HepG2 (cell line): ENCODE measurements around the gene LIF. TPM values are rescaled to one million over a fixed set of nuclear protein-coding genes. Genes with fewer than 3 reads are reported as not detected.

ENCODE experiments used
- ATAC-seq: fragments of 200-7000 bp; cut with Tn5 transposase; 3 replicates; pipeline ENCODE4 v1.9.1; 2020; ENCODE audit warnings: mild to moderate bottlenecking, moderate library complexity
- BruUV-seq: library from RNA; stranded (reverse); fragments of 400-500 nt; replicated peaks from 2 replicates; lab custom pipeline; 2021; lab: Mats Ljungman, UMichigan
- CTCF ChIA-PET: fragments of 300-600 bp; formaldehyde crosslinking; extraction: SDS; loops from one replicate; lab custom pipeline; 2021; ENCODE audit warnings: low total read pairs, inconsistent platforms, low intra/inter-chr PET ratio; lab: Yijun Ruan, JAX
- POLR2A ChIA-PET: fragments of 350-600 bp; sonication (Branson Sonifier 250); formaldehyde crosslinking; loops from one replicate; lab custom pipeline; 2020; ENCODE audit warnings: antibody characterized with exemption, inconsistent platforms; lab: Yijun Ruan, JAX
- DNase-seq: peaks from one replicate; pipeline ENCODE4 v3.0.0-alpha.2; 2015; ENCODE audit warnings: low spot score
- FAIRE-seq: peaks from 3 replicates; lab custom pipeline; 2011; peaks lifted over from hg19 to GRCh38; lab: Jason Lieb, UNC
- H2AFZ ChIP-seq: one replicate; pipeline ENCODE4 v1.6.1; 2011; ENCODE audit warnings: low read length, inconsistent platforms
- H3K27ac ChIP-seq: fragments of 300-600 bp; 3 replicates; pipeline ENCODE4 v1.8.0; 2011; ENCODE audit warnings: mixed run types, mild to moderate bottlenecking, mixed read lengths, low read length, inconsistent platforms; ENCODE audit not compliant: insufficient read depth; ENCODE audit errors: extremely low read length
- H3K27me3 ChIP-seq, 2 experiments: fragments of 200-600 bp in 1 of 2; 2 replicates in 1 of 2; 3 replicates in 1 of 2; pipeline versions ENCODE4 v1.6.0 to v1.8.0; 2011; ENCODE audit warnings: low read length in 2 of 2, mild to moderate bottlenecking in 2 of 2, moderate library complexity in 2 of 2, inconsistent platforms in 1 of 2; ENCODE audit not compliant: insufficient read depth in 2 of 2, control insufficient read depth in 1 of 2
- H3K36me3 ChIP-seq, 2 experiments: fragments of 200-600 bp in 1 of 2; replicated peaks in 1 of 2; 2 replicates in 1 of 2; 3 replicates in 1 of 2; pipeline versions ENCODE4 v1.5.1 to v1.8.0; 2011; ENCODE audit warnings: low read length in 2 of 2, inconsistent platforms in 1 of 2; ENCODE audit not compliant: insufficient read depth in 2 of 2, control insufficient read depth in 1 of 2
- H3K4me1 ChIP-seq: 2 replicates; pipeline ENCODE4 v1.5.1; 2012; ENCODE audit warnings: low read length, inconsistent platforms; ENCODE audit not compliant: insufficient read depth
- H3K4me2 ChIP-seq: 2 replicates; pipeline ENCODE4 v1.6.0; 2011; ENCODE audit warnings: low read depth, low read length, inconsistent platforms
- H3K4me3 ChIP-seq, 3 experiments: fragments of 200-600 bp in 1 of 3; sonication (generic), shearing (Covaris generic) in 1 of 3; replicated peaks in 1 of 3; 2 replicates each; pipeline ENCODE4 v1.5.1; 2011 to 2016; ENCODE audit warnings: low read length in 3 of 3, inconsistent platforms in 2 of 3, low read depth in 2 of 3, mild to moderate bottlenecking in 2 of 3, control low read depth in 1 of 3, mixed read lengths in 1 of 3; ENCODE audit not compliant: insufficient read depth in 1 of 3
- H3K79me2 ChIP-seq: one replicate; pipeline ENCODE4 v1.6.1; 2011; ENCODE audit warnings: low read length, inconsistent platforms; ENCODE audit not compliant: insufficient read depth
- H3K9ac ChIP-seq: 2 replicates; pipeline ENCODE4 v1.6.0; 2011; ENCODE audit warnings: mild to moderate bottlenecking, low read depth, low read length, inconsistent platforms; ENCODE audit not compliant: insufficient read depth
- H3K9me3 ChIP-seq: 2 replicates; pipeline ENCODE4 v1.5.1; 2012; ENCODE audit warnings: mild to moderate bottlenecking, low read length
- H4K20me1 ChIP-seq: 2 replicates; pipeline ENCODE4 v1.6.0; 2011; ENCODE audit warnings: inconsistent platforms, mild to moderate bottlenecking, low read length, moderate library complexity; ENCODE audit not compliant: insufficient read depth
- KDM6A ChIP-seq: IDR thresholded peaks from 2 replicates; pipeline ENCODE4 v1.6.1; 2016; ENCODE audit warnings: low read depth
- MEIS1 ChIP-seq: sonication (generic); formaldehyde crosslinking; IDR thresholded peaks from 2 replicates; pipeline ENCODE4 v1.9.0; 2021; ENCODE audit warnings: mild to moderate bottlenecking, missing genetic modification reagents, moderate library complexity, borderline replicate concordance
- PRPF4 ChIP-seq: fragments of 200-400 bp; formaldehyde crosslinking; IDR thresholded peaks from 2 replicates; pipeline ENCODE4 v1.6.1; 2016; ENCODE audit warnings: low read length, low read depth; ENCODE audit not compliant: poor library complexity, severe bottlenecking
- ZBTB38 ChIP-seq: sonication (generic); formaldehyde crosslinking; IDR thresholded peaks from 2 replicates; pipeline ENCODE4 v1.5.1; 2020; ENCODE audit warnings: mild to moderate bottlenecking, missing genetic modification reagents
- ZNF646 ChIP-seq: sonication (generic); formaldehyde crosslinking; IDR thresholded peaks from 2 replicates; pipeline ENCODE4 v1.9.0; 2021; ENCODE audit warnings: mild to moderate bottlenecking, missing genetic modification reagents
- ZUFSP ChIP-seq: sonication (generic); formaldehyde crosslinking; IDR thresholded peaks from 2 replicates; pipeline ENCODE4 v1.9.0; 2021; ENCODE audit warnings: missing genetic modification reagents, mild to moderate bottlenecking, borderline replicate concordance
- WGBS: methylation state at CpG from one replicate; pipeline ENCODE4 v1.1.6; 2017; ENCODE audit warnings: low lambda C conversion rate; 5-methylcytosine and 5-hydroxymethylcytosine counted together
- in situ Hi-C: cut with HindIII; loops from 2 replicates; pipeline ENCODE4 v1.10.0; 2017; ENCODE audit warnings: low pct_unique_long_range_greater_than_20kb; ENCODE audit not compliant: extremely low pct_ligation_motif_present
- intact Hi-C: fragments of 100-400 bp; cut with micrococcal nuclease; formaldehyde crosslinking; loops from one replicate; pipeline ENCODE4 v1.10.0; 2022; ENCODE audit not compliant: unreplicated experiment
- polyA plus RNA-seq, 8 experiments: library from polyadenylated mRNA; depleted of rRNA in 3 of 8; stranded (reverse) in 7 of 8; unstranded in 1 of 8; fragments of >200 nt; fragmentation: Illumina TruSeq in 4 of 8; extraction: Trizol in 4 of 8; gene quantifications; 2 replicates each; pipeline versions ENCODE4 v1.2.1 to v1.2.3, GENCODE V29; 2011 to 2016; ENCODE audit warnings: low read depth in 4 of 8, missing spikeins in 1 of 8, mixed read lengths in 1 of 8; ENCODE audit not compliant: insufficient read depth in 1 of 8
- total RNA-seq, 5 experiments: library from RNA; depleted of rRNA; stranded (reverse); fragments of >200 nt; fragmentation: Illumina TruSeq; extraction: Trizol; gene quantifications; 2 replicates each; pipeline ENCODE4 v1.2.3, GENCODE V29; 2016; ENCODE audit warnings: low read depth in 1 of 5
- TF ChIP-seq, protein P1 (sequence below): sonication (generic); formaldehyde crosslinking; conservative IDR thresholded peaks from 2 replicates; pipeline ENCODE4 v1.8.0; 2022; ENCODE audit warnings: mild to moderate bottlenecking, moderate library complexity, missing genetic modification reagents

The LIF gene
- total and polyA plus RNA-seq, 2 of the 13 experiments (the other 11 are each of a cell fraction or from before 2014, with no cell fraction given) = 3.6 to 8.5 TPM

DNA sequence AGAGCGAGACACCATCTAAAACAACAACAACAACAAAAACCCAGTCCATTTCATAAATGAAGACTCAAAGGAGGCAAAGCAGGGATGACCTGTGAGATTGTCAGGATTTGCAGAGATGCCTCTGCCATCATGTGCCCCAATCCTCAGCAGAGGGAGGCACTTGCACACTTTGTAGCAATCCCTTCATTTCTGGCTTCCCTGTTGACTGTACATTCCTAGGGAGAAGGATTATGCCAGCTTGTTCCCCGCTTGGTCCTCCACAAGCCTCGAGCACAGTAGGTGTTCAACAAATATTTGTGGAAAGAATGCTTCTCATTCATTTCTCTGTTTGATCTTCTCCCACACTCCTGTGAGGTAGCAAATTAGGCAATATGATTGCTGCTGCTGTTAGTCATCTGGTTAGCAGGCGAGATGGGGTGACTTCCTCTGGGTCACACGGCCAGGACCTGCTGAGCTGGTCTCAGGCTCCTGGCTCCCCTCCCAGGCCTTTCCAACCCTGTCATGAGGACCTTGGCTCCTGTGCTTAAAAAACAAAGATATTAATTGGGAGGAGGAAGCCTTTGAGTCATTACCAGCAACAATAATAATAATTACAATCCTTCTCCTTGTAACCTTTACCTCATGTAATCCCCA, 34.1 kb downstream of the LIF start (continued):
- TF ChIP-seq, protein P1, sequence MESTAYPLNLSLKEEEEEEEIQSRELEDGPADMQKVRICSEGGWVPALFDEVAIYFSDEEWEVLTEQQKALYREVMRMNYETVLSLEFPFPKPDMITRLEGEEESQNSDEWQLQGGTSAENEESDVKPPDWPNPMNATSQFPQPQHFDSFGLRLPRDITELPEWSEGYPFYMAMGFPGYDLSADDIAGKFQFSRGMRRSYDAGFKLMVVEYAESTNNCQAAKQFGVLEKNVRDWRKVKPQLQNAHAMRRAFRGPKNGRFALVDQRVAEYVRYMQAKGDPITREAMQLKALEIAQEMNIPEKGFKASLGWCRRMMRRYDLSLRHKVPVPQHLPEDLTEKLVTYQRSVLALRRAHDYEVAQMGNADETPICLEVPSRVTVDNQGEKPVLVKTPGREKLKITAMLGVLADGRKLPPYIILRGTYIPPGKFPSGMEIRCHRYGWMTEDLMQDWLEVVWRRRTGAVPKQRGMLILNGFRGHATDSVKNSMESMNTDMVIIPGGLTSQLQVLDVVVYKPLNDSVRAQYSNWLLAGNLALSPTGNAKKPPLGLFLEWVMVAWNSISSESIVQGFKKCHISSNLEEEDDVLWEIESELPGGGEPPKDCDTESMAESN (CRISPR knock-in tag) = no peak
- TF ChIP-seq, all 625 proteins: peak for 163

DNA sequence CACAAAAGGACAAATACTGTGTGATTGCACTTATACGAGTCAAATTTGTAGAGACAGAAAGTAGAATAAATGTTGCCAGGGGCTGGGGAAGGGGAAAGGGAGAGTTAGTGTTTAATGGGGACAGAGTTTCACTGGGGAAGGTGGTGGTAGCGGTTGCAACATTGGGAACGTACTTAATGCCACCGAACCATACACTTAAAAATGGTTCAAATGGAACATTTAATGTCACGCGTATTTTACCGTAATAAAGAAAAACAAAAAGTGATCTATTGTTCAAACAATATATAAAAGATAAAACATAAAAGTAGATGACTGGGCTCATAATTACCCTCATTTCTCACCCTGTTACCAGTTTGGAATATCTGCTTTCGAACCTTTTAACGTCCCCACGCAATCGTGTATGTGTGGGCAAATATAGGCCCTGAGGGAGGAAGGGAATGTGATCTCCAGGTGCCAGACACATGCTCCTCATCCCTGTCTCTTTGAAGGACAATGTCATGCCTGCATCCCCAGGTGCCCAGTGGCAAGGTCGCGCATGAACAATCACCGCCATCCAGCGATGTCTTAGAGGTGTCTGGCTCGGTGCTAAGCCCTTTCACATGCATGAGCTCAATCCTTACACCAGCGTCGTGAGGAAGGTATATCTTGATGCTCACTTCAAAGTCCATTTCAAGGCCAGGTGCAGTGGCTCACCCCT, 35.3 kb downstream of the LIF start:
- peak overlapping the region; percentile 70 for H3K27ac ChIP-seq
- in situ Hi-C loops (no loop called here), intact Hi-C loops (no loop called here)
- BruUV-seq = no TSS peak
- H3K4me2 ChIP-seq = peak overlapping the region; percentile 59
- H3K36me3 ChIP-seq = no peaks in the 10 kb centered on the region
- ATAC-seq (no peak), FAIRE-seq (no peak), DNase-seq (no peak)
- H3K27me3 ChIP-seq = no peaks in the 10 kb centered on the region
- H3K79me2 ChIP-seq = no peaks in the 10 kb centered on the region
- ChIA-PET POLR2A (interaction anchor here (1.1 kb wide), 1 partner anchor 50 kb away, joined by 3 read pairs; no protein-coding TSS in a partner anchor), CTCF (no interaction called here)
- 82% methylated on average over 18 of the region's 18 CpGs for WGBS
- H3K4me1 ChIP-seq = peaks cover 83% of the 10 kb centered on the region
- H3K4me3 ChIP-seq = no peak overlapping the region
- no peak overlapping the region for H2AFZ ChIP-seq
- H3K9me3 ChIP-seq = no peaks in the 10 kb centered on the region
- H3K9ac ChIP-seq = peak overlapping the region; percentile 50; the same call in 1 of the 2 replicates
- no peaks in the 10 kb centered on the region for H4K20me1 ChIP-seq
- TF ChIP-seq MEIS1 (CRISPR knock-in tag) (no peak), ZUFSP (CRISPR knock-in tag) (no peak), PRPF4 (peak; percentile 81), ZNF646 (CRISPR knock-in tag) (no peak), KDM6A (CRISPR knock-in tag) (no peak), ZBTB38 (CRISPR knock-in tag) (peak; percentile 89)
